Glomerular visceral epithelial cell (primary cell): Measurements from ENCODE around the gene MRPS14.
A peak's percentile ranks its signal among the peaks of the same experiment; 100 is the strongest.
"Not testable (repeated sequence)": the region's sequence is repeated elsewhere in the genome, so short reads cannot be mapped to it uniquely, and the experiment has no call there.

Source experiments
- DNase-seq: peaks from one replicate; pipeline ENCODE4 v3.0.0-alpha.2; 2016; ENCODE audit errors: extremely low spot score

The MRPS14 gene

DNA sequence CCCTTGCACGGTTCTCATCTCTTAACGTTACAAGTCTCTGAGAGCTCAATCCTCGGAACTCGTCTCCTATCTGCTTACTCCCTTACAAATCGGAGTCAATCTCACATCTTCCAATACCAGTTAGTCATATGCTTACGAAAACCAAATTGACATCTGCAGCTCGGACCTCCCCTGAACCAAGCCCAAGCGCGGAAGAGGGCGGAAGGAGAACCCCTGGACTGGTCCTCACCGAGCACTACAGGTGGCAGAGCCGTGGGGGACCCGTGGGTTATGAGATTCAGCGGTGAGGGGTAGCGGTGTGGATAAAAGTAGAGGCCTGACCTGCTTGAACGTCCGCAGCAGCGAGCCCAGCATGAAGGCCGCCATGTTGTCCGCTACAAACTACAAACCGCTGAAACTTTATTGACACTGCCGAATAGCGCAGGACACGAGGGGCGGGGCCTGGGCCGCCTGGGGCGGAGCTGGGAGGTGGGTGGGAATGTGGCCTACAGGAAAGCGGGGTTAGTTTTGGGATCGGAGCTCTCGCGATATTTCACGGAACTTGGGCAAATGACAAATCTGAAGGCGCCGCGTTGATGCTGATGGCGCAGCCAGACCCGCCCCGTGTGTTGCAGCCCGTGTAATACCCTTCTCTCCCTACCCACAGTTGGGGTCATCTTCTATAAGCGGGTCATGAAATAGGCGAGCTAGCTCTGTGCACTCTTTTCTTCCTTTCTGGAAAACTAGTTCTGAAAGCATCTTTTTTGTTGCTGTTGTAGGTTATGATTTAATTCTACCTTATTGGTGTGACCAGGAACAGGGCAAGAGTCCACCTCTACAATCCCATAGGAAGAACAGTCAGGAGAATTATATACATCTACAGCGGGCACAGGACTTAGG, at the start of gene MRPS14:
Gene MRPS14 (minus strand): TSS at position 383 of the 879 bp plus-strand sequence. CDS start 17 bp downstream, at position 366.
- peak; percentile 98 for DNase-seq

DNA sequence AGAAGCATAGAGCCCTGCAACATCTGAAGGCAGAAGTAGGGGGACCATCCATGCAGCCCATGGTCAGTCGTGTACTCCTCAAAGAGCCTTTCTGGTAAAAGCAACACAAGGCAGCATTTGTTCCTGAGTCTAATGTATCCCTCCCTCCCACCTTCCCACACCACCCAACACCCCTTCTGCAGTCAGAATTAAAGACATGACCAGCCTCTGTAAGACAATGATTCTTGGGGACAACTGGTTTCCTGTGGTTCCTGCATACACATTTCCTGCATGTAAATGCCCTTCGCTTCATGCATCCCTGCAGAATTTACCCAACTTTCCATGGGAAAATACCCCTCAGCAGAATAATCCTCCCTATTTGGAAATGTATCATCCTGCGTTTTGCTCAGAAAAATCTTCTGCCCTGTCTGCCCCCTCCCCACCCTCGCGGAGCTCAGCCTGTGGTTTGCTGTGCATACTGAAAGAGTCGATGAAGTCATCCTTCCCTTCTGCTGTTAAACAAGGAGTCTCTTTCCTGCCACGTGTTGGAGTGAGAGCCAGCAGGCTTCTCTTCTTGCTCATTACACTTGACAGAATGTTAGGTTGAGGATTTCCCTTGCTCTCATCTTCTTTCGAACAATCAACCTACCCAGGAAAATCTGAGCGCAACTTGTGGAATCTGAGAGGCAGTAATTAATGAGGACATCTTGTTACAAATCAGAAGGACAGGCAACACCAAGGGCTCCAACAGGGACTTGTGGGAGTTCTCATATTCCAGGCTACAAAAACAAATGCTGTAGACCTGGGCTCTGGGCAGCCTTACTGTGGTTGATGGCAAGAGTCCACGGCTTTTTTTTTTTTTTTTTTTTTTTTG, 49.1 kb upstream of the MRPS14 start:
- peak; percentile 51 for DNase-seq

- DNase-seq: no peak
These were observed 48.2 kb upstream of the MRPS14 start for GRCh38 chr1:175071276-175071943.

- no peak for DNase-seq
These were observed 47.6 kb upstream of the MRPS14 start for GRCh38 chr1:175070818-175071217.

DNA sequence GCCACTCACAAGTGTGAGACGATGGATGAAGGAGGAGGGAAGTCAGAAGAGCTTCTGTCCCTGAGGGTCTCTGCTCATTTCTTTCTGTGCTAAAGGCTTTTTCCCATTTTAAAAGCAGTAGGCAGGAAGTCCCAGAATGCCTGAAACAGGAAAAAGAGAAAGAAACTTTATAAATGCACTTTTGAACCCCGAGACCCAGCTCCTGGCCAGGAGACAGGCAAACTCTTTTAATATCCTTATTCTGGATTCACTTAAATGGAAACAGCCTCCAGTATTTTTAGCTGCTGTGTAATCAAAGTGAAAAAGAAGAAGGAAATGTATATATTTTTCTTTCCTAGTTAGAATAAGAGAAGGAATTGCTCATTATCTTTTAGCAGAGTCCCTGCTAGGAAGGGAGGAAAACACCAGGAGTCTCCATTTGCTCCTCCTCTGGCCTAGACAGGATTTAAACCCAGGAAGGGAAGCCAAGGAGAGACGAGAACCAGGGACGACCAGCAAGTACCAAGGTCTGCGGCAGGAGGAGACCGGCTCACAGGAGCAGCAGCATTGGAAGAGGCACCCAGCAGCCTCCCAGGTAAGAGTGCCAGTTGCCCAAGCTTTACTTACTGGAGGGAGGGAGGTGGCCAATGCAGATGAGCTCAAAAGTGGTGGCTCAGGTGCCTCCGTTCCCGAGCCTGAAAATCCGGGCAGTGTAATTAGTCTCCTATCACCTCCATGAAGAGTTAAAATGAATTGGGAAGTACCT, 44.3 kb upstream of the MRPS14 start, which contains the start of gene TNN:
Gene TNN (plus strand): TSS at position 472 of the 745 bp plus-strand sequence. CDS start 9,586 bp downstream, outside the sequence.
- DNase-seq: no peak

DNA sequence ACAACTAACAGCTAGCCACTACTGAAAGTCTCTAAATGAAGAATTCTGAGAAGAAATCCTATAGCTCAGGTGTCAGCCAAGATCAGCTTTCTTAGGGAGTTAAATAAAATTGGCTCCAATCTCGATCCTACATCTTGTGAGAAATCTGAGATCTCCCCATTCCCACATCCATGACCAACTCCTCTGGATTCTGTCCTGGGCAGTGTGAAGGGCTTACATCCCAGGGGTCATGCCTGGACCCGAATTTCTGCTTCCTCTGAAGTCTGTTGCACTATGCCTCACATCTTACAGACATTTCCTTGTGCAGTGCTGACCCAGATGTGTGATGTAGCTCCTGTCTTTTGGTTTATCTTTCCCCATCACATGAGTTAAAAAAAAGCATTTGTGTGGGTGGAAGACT, 39.6 kb upstream of the MRPS14 start:
- no peak for DNase-seq

DNA sequence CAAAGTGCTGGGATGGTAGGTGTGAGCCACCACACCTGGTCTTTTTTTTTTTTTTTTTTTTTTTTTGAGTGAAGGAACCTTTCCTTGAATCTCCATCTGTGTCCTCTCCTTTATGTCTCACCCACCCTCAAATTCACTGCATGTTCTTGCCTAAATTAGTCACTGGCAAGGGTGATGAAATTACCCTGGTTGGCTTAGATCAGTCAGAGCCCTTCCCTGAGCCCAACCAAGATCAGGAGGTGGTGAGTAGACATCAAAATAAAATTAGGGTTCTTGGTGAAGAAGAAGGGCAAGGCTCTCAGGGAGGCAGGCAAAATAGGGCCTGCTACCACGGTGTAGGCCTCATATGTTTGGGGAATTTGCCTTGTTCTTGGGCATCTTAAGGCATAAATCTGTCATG, 39.1 kb upstream of the MRPS14 start:
- no peak for DNase-seq

- DNase-seq: no peak
These were observed 31.5 kb upstream of the MRPS14 start for GRCh38 chr1:175054736-175055135.

DNA sequence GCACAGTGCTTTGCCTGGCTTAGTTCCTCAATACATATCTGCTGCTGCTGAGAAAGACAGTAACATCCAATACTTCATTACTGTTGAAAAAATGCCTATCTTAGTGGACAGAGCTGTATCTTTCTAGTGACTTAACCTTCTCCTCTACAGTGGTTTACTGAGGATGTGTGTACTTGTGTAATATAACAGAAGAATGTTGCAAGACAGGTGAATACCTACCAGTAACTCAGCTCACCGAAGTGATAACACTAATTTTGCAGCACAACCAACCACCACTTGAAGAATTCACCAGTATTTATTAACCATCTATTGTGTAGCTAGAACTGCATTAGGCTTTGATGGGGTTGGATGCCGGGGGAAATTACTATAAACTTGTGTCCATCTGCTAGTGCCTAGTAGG, 27.8 kb upstream of the MRPS14 start:
- no peak for DNase-seq

- no peak for DNase-seq
These were observed 22.3 kb upstream of the MRPS14 start for GRCh38 chr1:175045519-175045918.

DNA sequence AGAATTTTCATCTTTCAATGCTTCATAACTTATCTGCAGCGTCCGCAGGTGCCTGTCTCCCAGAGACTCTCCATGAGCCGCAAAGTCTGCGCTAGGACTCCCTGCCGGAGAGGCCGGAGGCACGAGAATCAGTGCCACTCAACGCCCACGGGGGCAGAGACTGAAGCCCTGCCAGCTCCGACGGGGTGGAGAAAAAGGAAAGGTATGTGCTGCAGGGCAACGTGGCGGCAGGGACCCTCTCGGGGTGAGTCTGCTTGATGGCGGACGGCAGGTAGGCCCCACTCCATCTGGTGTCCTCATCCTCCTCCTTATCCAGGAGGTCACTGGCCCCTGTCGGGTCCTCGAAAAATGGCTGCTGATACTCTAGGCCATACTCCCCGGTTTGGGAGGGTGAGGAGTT, 21.9 kb upstream of the MRPS14 start:
- DNase-seq: no peak

- DNase-seq: not testable (repeated sequence)
These were observed 21.4 kb upstream of the MRPS14 start for GRCh38 chr1:175044591-175044990.

GRCh38 chr1:175043824-175044223, 20.6 kb upstream of the MRPS14 start:
- no peak for DNase-seq

DNA sequence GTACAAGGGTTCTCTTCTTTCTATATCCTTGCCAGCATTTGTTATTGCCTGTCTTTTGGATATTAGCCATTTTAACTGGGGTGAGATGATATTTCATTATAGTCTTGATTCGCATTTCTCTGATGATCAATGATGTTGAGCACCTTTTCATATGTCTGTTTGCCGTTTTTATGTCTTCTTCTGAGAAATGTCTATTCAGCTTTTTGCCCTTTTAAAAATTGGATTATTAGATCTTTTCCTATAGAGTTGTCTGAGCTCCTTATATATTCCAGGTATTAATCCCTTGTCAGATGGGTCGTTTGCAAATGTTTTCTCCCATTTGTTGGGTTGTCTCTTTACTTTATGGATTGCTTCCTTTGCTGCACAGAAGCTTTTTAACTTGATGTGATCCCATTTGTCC, 19.4 kb upstream of the MRPS14 start:
- DNase-seq: no peak

DNA sequence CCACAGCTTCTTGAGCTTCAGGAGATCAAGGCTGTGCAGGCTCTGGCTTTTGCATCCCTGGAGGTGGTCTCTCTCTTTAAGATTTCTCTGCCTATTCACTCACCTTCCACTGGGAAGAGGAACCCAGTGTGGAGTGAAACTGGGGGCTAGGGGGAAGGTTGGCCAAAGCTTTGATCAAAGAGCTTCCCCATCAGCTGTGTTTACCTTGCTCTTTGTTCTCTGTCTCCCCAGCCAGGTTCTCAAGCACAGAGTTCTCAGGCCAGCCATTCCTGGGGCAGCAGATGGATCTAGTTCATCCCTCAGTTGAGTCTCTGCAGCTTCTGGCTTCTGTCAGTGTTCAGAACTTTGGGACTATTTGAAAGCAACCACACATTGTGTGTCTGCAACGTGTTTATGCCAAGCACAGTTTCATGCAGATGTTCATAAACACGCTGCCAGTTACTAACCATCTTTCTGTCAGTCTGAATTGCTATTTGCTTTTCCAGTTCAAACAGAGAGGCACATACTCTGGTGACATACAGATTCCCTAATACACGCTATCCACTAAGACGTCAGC, 17.2 kb upstream of the MRPS14 start:
- DNase-seq: no peak

- no peak for DNase-seq
These were observed 14.2 kb upstream of the MRPS14 start for GRCh38 chr1:175037416-175037815.

DNA sequence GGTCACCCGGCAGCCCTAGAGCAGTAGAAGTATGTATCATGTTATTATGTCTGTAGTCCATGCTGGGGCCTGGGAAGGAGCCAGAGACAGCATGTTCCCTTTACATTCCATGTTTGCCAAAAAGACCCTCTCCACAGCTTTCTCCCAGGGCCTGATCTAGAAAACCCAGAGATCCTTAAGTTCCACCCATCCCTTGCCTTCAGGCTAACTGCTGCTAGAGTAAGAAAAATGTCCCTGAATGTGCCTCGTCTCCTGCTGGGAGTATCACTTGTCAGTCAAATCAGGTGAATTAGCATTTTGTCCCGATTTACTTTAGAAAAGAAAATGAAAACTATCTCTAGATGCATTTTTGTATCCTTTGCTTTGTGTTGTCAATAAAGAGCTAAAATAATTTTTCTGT, 13.3 kb upstream of the MRPS14 start:
- DNase-seq: no peak

DNA sequence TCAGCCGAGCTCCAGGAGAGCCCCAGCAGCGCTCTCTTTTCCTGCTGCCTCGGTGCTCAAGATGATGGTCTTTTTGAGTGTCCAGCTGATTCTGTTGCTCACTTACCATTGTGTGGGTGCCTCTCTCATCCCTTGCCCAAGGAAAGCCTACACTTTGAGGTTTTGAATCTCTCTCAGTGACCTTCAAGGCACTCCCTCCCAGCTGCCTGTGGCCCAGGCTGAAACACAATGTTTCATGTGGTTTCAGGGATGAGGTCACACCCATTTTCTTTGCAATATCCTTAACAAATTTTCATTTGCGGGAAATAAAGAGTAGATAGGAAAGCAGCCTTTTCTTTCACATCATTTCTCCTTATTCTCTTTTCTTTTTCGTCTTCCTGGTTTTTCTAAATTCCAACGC, 12.6 kb upstream of the MRPS14 start:
- no peak for DNase-seq

DNA sequence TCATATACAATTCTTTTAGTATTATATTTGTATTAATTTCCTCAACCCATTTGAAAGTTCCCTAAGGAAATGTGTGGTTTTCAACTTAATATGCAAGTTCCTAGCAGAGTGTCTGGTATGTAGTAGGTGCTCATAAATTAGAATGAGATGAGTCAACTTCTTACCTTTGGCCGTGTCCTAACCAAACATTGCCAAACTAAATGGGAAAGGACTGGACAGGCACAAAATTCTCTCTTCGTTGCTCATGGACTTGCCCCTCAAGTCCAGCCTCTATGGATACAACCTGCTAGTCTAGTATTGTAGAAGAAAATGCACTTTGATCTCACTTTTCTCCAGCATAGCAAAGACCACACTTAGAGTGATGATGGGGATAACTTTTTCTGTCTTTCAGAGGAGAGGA, 11.6 kb upstream of the MRPS14 start:
- DNase-seq: no peak

DNA sequence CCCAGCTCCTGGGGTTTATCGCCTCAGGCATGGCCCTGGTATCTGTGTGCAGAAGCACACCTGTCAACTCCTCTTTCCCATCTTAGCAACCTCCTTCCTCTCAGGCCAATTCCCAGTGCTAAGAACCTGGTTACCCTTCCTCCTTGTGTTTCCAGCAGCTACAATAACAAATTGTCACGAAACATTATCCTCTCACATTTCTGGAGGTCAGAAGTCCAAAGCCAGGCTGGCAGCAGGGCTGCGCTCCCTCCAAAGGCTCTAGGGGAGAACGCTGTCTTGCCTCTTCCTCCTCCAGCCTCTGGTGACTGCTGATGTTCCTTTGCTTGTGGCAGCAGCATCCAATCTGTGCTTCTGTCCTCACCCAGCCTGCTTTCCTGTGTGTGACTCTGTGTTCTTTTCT, 10.7 kb upstream of the MRPS14 start:
- no peak for DNase-seq

GRCh38 chr1:175024773-175025172, 1.5 kb upstream of the MRPS14 start:
- DNase-seq: no peak
